ENCODE data around the gene KCNQ2.

KCNQ2 gene

DNA sequence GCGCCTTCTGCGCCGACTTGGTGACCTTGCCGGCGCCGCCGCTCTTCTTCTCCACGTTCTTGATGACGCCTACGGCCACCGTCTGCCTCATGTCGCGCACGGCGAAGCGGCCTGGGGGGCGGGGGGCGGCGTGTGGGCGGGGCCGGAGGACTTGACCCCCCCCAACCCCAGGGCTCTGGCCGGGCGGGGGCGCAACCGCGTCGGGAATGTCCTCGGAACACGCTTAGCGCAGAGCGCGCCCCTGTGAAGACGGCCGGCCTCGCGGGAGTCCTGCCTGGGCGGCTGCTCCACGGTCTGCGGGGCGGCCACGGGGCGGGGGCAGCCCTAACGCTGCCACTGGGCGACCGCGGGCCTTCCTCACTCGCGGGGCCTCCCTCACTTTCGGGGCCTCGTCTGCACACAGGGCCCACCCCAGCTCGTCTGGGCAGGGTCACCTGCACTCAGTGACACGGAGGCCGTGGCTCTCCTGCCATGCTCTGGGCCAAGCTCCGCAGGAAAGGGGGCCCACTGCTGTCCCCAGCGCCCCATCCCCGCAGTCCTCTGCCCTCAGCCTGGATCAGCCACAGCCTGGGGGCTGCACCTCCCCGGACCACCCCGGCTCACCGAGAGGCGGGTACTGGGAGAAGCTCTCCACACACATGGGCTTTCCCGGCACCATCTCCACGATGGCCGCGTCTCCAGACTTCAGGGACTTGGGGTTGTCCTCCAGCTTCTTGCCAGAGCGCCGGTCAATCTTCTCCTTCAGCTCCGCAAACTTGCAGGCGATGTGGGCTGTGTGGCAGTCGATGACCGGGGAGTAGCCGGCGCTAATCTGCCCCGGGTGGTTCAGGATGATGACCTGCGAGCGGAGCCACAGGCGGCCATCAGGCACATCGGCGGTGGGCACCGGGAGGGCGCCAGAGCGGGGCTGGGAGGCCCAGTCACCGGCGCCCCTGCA is 16.1 kb upstream of the KCNQ2 start:
- no peak for DNase-seq (ENCODE audit: low read depth)
- no peak overlapping the region for H3K4me3 ChIP-seq (ENCODE audit: low read length)

DNA sequence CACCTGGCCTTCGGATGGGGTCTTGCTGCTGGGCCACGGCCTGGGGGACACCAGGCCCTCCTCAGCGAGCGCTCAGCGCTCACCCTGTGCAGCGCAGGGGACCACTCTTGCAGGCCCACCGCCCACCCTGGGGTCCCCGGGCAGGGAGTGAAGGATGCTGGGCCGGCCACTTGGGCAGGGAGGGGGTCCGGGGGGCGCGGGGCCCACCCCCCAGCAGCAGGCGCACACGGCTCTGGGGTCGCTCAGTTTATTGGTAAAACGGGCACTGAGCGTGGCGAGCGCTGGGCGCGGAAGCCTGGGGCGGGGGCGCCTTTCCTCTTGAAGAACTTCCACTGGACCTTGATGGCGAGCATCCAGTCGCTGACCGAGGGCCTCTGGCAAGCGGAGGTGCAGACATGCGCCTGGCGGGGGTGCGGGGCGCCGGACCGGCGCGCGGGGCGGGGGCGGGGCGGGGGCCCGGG is 15.4 kb upstream of the KCNQ2 start:
- DNase-seq (ENCODE audit: low read depth): no peak
- TF ChIP-seq, protein P1, sequence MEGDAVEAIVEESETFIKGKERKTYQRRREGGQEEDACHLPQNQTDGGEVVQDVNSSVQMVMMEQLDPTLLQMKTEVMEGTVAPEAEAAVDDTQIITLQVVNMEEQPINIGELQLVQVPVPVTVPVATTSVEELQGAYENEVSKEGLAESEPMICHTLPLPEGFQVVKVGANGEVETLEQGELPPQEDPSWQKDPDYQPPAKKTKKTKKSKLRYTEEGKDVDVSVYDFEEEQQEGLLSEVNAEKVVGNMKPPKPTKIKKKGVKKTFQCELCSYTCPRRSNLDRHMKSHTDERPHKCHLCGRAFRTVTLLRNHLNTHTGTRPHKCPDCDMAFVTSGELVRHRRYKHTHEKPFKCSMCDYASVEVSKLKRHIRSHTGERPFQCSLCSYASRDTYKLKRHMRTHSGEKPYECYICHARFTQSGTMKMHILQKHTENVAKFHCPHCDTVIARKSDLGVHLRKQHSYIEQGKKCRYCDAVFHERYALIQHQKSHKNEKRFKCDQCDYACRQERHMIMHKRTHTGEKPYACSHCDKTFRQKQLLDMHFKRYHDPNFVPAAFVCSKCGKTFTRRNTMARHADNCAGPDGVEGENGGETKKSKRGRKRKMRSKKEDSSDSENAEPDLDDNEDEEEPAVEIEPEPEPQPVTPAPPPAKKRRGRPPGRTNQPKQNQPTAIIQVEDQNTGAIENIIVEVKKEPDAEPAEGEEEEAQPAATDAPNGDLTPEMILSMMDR (conservative IDR thresholded peaks at IDR 0.05; ENCODE audit: low read length): no peak
- no peak overlapping the region for H3K4me3 ChIP-seq (ENCODE audit: low read length)

More for the DNA sequence above, 16.1 kb upstream of the KCNQ2 start:
- TF ChIP-seq, protein P1 (conservative IDR thresholded peaks at IDR 0.05; ENCODE audit: low read length): no peak

DNA sequence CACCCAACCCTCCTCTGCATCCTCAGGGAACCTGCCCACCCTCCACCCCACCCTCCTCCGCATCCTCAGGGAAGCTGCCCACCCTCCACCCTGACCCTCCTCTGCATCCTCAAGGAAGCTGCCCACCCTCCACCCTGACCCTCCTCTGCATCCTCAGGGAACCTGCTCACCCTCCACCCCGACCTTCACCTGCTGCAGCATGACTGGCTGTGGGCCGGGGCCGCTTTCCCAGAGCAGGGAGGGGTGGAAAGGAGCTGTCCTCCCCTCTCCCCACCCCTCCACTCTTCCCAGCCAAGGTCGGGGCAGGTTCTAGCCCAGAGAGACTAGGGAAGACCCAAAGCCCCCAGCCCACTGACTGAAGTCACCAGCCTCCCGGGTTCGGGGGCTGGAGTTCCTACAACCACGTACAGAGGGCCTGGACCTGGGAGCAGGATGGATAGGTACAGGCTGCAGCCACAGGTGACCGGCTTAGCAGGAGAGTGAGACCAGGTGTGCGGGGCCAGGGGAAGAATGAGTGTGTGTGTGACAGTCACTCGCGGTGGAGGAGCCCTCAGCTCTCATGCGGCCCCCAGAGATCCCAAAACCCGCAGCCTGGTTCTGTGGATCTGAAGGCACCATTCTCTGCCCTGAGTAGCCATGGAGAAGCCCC is 14.8 kb upstream of the KCNQ2 start:
- TF ChIP-seq, protein P1 (conservative IDR thresholded peaks at IDR 0.05; ENCODE audit: low read length): no peak
- H3K4me3 ChIP-seq (ENCODE audit: low read length): no peak overlapping the region
- DNase-seq (ENCODE audit: low read depth): no peak

DNA sequence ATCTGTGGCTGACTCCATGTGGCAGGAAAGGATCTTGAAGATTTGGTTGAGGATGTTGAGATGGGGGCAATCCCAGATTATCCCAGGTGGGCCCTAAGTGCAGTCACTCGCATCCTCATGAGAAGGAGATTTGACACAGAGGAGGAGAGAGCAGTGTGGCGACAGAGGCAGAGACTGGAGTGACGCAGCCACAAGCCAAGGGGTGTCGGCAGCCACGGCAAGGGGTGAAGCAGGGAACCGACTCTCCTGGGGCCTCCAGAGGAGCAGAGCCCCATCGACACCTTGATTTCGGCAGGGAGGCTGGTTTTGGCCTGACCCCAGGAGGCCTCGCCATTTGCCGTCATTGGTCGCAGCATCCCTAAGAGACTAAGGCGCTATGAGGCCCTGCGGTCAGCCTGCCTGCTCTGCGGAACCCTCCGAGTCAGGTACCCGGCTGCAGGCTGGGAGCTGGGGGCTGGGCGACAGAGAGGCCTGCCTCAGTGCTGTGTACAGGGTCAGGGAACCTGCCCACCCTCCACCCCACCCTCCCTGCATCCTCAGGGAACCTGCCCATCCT is 13.9 kb upstream of the KCNQ2 start:
- TF ChIP-seq, protein P1 (conservative IDR thresholded peaks at IDR 0.05; ENCODE audit: low read length): no peak
- no peak for DNase-seq (ENCODE audit: low read depth)
- no peak overlapping the region for H3K4me3 ChIP-seq (ENCODE audit: low read length)

DNA sequence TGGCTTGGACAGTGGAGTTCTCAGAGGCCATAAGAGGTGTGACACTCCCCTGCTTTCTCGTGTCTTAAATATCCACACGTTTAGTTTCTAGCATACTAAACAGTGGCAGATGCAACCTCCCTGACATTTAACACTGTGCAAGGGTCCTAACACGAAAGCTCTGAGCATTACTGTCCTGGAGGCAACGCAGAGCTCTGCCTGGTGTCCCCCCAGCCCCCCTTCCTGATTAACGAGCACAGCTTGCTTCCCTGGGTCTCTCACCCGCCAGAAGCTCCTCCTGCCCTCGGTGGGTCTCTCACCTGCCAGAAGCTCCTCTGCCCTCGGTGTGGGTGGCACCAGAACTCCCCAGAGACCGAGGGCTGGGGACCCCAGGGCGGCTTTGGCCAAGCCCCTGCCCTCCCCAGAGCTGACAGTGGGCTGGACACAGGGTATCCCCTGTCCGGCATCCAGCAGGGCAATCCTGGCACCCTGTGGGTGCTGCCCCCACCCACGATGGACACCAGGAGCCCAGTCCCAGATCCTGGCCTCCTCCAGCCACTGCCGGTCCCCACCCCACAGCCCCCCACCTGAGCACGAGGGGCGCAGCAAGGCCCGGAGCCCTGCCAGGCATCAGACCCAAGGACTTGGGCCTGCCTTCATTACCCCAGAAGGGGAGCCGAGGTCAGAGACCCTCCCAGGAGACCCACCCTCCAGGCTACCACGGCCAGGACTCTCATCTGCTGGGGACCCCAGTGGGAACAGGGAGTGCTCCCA is 12.4 kb upstream of the KCNQ2 start:
- no peak overlapping the region for H3K4me3 ChIP-seq (ENCODE audit: low read length)
- no peak for DNase-seq (ENCODE audit: low read depth)
- TF ChIP-seq, protein P1 (conservative IDR thresholded peaks at IDR 0.05; ENCODE audit: low read length): no peak

DNA sequence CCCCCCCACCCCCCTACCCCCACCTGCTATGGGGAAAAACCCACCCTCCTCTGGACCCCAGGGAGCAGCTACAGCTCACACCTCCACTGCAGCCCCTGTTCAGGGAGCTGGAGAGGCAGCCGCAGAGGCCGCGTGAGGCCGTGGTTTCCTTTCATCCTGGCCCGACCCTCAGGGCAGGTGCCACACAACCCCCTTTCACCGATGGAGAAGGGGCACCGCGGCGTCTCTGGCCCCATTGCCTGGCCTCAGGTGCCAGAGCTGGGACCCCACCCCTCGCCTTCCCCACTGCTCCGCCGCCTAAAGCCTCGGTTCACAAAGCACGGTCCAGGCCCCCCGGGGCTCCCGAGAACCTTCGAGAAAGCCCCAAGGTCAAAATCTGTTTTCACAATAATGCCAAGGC is 11.8 kb upstream of the KCNQ2 start:
- TF ChIP-seq, protein P1 (conservative IDR thresholded peaks at IDR 0.05; ENCODE audit: low read length): no peak
- DNase-seq (ENCODE audit: low read depth): no peak

More for the DNA sequence above, 11.8 kb upstream of the KCNQ2 start:
- H3K4me3 ChIP-seq (ENCODE audit: low read length): no peak overlapping the region

All from AG10803 (cell line).